Uterus (tissue), 4 donors: Measurements from ENCODE around the gene ANKRD31. TPM values are rescaled to one million over a fixed set of nuclear protein-coding genes. Genes with fewer than 3 reads are reported as not detected.

ENCODE experiments used
- DNase-seq, 2 donors: peaks; one replicate each; pipeline ENCODE4 v3.0.0-alpha.2; 2019 to 2020
- H3K27ac ChIP-seq, 2 donors: fragments of 200-600 bp; sonication (generic); 1 replicate in 1 of 2; 2 replicates in 1 of 2; pipeline ENCODE4 v1.5.1; 2016 to 2018
- H3K27me3 ChIP-seq, 2 donors: fragments of 200-600 bp; sonication (generic); one replicate each; pipeline ENCODE4 v1.5.1; 2018 to 2019; ENCODE audit warnings: control low read depth in 1 of 2
- H3K36me3 ChIP-seq, 2 donors: fragments of 200-600 bp; sonication (generic); one replicate each; pipeline ENCODE4 v1.5.1; 2019; ENCODE audit warnings: control low read depth in 1 of 2
- H3K4me1 ChIP-seq, 2 donors: fragments of 200-600 bp; sonication (generic); one replicate each; pipeline ENCODE4 v1.5.1; 2018 to 2019; ENCODE audit warnings: control low read depth in 1 of 2
- H3K4me3 ChIP-seq, 2 donors: fragments of 200-600 bp; sonication (generic); 1 replicate in 1 of 2; 2 replicates in 1 of 2; pipeline ENCODE4 v1.5.1; 2018 to 2019; ENCODE audit warnings: mild to moderate bottlenecking in 1 of 2
- H3K9me3 ChIP-seq, 2 donors: fragments of 200-600 bp; sonication (generic); one replicate each; pipeline ENCODE4 v1.5.1; 2019; ENCODE audit warnings: control low read depth in 1 of 2
- CTCF ChIP-seq, 4 experiments: fragments of 200-600 bp in 2 of 4; fragments of 450-650 bp in 2 of 4; sonication (generic) in 2 of 4; IDR thresholded peaks; one replicate each; pipeline ENCODE4 v1.5.1; 2016 to 2019; ENCODE audit warnings: antibody characterized with exemption in 4 of 4, mild to moderate bottlenecking in 2 of 4, moderate library complexity in 1 of 4
- POLR2A ChIP-seq, 2 donors: fragments of 450-650 bp; IDR thresholded peaks; one replicate each; pipeline ENCODE4 v1.6.1; 2016; ENCODE audit warnings: antibody characterized with exemption in 2 of 2, mild to moderate bottlenecking in 1 of 2, moderate library complexity in 1 of 2
- intact Hi-C: fragments of 100-400 bp; cut with DNase I; formaldehyde crosslinking; loops from one replicate; pipeline ENCODE4 v1.15.1; 2023; ENCODE audit warnings: low total_unique reads
- total RNA-seq, 4 donors: library from RNA; depleted of rRNA in 3 of 4; stranded (reverse); fragments of >200 nt in 3 of 4; gene quantifications; one replicate each; pipeline versions ENCODE4 v1.1.0 to v1.2.4, GENCODE V29; 2014 to 2023
- donor health status: DM: yes; HTN: yes; CAD: no.

The ANKRD31 gene
- total RNA-seq, 4 donors from 2014 or later: 0.67 to 0.69 TPM; not detected in 2

GRCh38 chr5:75078027-75078426, 158.7 kb downstream of the ANKRD31 start:
- H3K4me1 ChIP-seq: no peaks in the 10 kb centered on the region
- no peak overlapping the region for H3K4me3 ChIP-seq
- no peaks in the 10 kb centered on the region for H3K9me3 ChIP-seq
- H3K36me3 ChIP-seq: no peaks in the 10 kb centered on the region
- TF ChIP-seq CTCF (IDR thresholded peaks at IDR 0.05) (no peak), POLR2A (IDR thresholded peaks at IDR 0.05) (no peak)
- DNase-seq: no peak
- no peak overlapping the region for H3K27ac ChIP-seq
- no peaks in the 10 kb centered on the region for H3K27me3 ChIP-seq
- intact Hi-C loops: no loop called here

- Histone ChIP-seq H3K36me3 (no peaks in the 10 kb centered on the region), H3K27me3 (no peaks in the 10 kb centered on the region), H3K4me1 (no peaks in the 10 kb centered on the region), H3K9me3 (no peaks in the 10 kb centered on the region), H3K27ac (no peak overlapping the region), H3K4me3 (no peak overlapping the region)
- no peak for TF ChIP-seq CTCF (IDR thresholded peaks at IDR 0.05)
- TF ChIP-seq POLR2A (IDR thresholded peaks at IDR 0.05): no peak
- intact Hi-C loops: no loop called here
- DNase-seq: no peak
Measured at GRCh38 chr5:75072061-75072460, 164.6 kb downstream of the ANKRD31 start.

GRCh38 chr5:75071100-75071499, 165.6 kb downstream of the ANKRD31 start:
- Histone ChIP-seq H3K4me1 (no peaks in the 10 kb centered on the region), H3K9me3 (no peaks in the 10 kb centered on the region), H3K4me3 (no peak overlapping the region), H3K27ac (no peak overlapping the region), H3K36me3 (no peaks in the 10 kb centered on the region), H3K27me3 (no peaks in the 10 kb centered on the region)
- TF ChIP-seq POLR2A (IDR thresholded peaks at IDR 0.05) (no peak), CTCF (IDR thresholded peaks at IDR 0.05) (no peak)
- no peak for DNase-seq
- intact Hi-C loops: no loop called here

GRCh38 chr5:75067434-75067833, 169.2 kb downstream of the ANKRD31 start:
- TF ChIP-seq CTCF (IDR thresholded peaks at IDR 0.05) (no peak), POLR2A (IDR thresholded peaks at IDR 0.05) (no peak)
- intact Hi-C loops: no loop called here

DNA sequence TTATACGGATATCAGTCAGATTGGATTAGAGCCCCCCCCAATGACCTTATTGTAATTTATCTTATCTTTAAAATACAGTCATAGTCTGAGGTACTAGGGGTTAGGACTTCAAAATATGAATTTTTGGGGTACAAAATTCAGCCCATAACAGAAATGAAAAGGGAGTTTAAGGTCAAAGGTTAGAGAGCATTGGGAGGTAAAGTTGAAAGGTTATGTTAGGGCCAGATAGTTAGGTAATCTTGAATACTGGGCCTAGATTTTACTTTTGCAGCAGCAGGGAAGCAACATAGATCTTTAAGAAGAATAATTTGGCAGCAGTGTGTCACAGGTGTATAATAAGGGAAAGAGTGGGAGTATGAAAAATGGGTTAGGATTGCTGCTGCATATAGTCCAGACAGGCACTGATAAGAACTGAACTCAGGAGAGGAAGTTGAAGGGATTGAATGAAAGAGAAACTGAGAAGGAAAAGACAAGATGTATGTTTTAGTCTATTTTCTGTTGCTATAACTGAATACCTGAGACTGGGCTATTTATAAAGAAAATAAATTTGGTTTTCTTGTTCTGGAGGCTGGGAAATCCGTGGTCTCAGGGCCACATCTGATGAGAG, 173.7 kb downstream of the ANKRD31 start:
- Histone ChIP-seq H3K36me3 (no peaks in the 10 kb centered on the region), H3K27ac (no peak overlapping the region), H3K4me1 (no peaks in the 10 kb centered on the region), H3K27me3 (no peaks in the 10 kb centered on the region), H3K9me3 (no peaks in the 10 kb centered on the region), H3K4me3 (no peak overlapping the region)
- intact Hi-C loops: no loop called here
- no peak for DNase-seq
- no peak for TF ChIP-seq POLR2A (IDR thresholded peaks at IDR 0.05)
- TF ChIP-seq CTCF (IDR thresholded peaks at IDR 0.05): no peak

More at GRCh38 chr5:75067434-75067833, 169.2 kb downstream of the ANKRD31 start:
- Histone ChIP-seq H3K36me3 (no peaks in the 10 kb centered on the region), H3K27ac (no peak overlapping the region), H3K4me3 (no peak overlapping the region), H3K9me3 (no peaks in the 10 kb centered on the region), H3K4me1 (no peaks in the 10 kb centered on the region), H3K27me3 (no peaks in the 10 kb centered on the region)
- DNase-seq: no peak
